HCT116 (cell line): ENCODE results near the gene RILPL1. TPM values are rescaled to one million over a fixed set of nuclear protein-coding genes. Genes with fewer than 3 reads are reported as not detected.

Experiments
- ATAC-seq: fragments of 200-7000 bp; cut with Tn5 transposase; 2 replicates; pipeline ENCODE4 v1.9.1; 2020; ENCODE audit warnings: mild to moderate bottlenecking, moderate library complexity
- BruUV-seq: library from RNA; stranded (reverse); fragments of 400-500 nt; replicated peaks from 2 replicates; lab custom pipeline; 2021; lab: Mats Ljungman, UMichigan
- CTCF ChIA-PET: fragments of 300-600 bp; sonication (Branson Sonifier 250); formaldehyde crosslinking; loops from one replicate; lab custom pipeline; 2021; ENCODE audit warnings: antibody characterized with exemption; lab: Charles Lee
- POLR2A ChIA-PET: fragments of 300-600, 350-600 bp; sonication (Branson Sonifier 250); formaldehyde crosslinking; loops from one replicate; lab custom pipeline; 2021; ENCODE audit warnings: antibody characterized with exemption; lab: Charles Lee
- RAD21 ChIA-PET, 2 experiments: fragments of 300-600 bp; sonication (Branson Sonifier 250); formaldehyde crosslinking; loops; one replicate each; lab custom pipeline; 2023; ENCODE audit warnings: low total read pairs in 2 of 2; ENCODE audit not compliant: uncharacterized antibody in 2 of 2, unreplicated experiment in 2 of 2, low non-redundant PET in 1 of 2; lab: Charles Lee
- DNase-seq: peaks from one replicate; pipeline ENCODE4 v3.0.0-alpha.2; 2010; ENCODE audit warnings: low read depth, low spot score
- H2AFZ ChIP-seq: fragments of 200-600 bp; shearing (Covaris generic), sonication (generic); 2 replicates; pipeline ENCODE4 v1.6.1; 2017; ENCODE audit warnings: low read depth, mixed run types, mixed read lengths, antibody characterized with exemption, low read length; ENCODE audit not compliant: poor library complexity, severe bottlenecking
- H3K27ac ChIP-seq: 2 replicates; pipeline ENCODE4 v1.5.1; 2012; ENCODE audit warnings: low read depth, low read length
- H3K27me3 ChIP-seq: fragments of 200-600 bp; sonication (generic); 2 replicates; pipeline ENCODE4 v1.6.1; 2016; ENCODE audit warnings: mixed run types, low read length, mixed read lengths; ENCODE audit not compliant: insufficient read depth
- H3K36me3 ChIP-seq, 2 experiments: fragments of 200-500 bp in 1 of 2; fragments of 200-600 bp in 1 of 2; sonication (Bioruptor generic) in 1 of 2; sonication (generic) in 1 of 2; 2 replicates each; pipeline versions ENCODE4 v1.5.1 to v1.6.1; 2014 to 2016; ENCODE audit warnings: low read length in 2 of 2, inconsistent platforms in 1 of 2, mixed read lengths in 1 of 2, mixed run types in 1 of 2; ENCODE audit not compliant: insufficient read depth in 2 of 2, control insufficient read depth in 1 of 2
- H3K4me1 ChIP-seq, 2 experiments: fragments of 200-600 bp in 1 of 2; sonication (generic) in 1 of 2; 2 replicates each; pipeline versions ENCODE4 v1.5.1 to v1.6.1; 2012 to 2017; ENCODE audit warnings: low read length in 2 of 2, inconsistent platforms in 1 of 2, mild to moderate bottlenecking in 1 of 2, mixed read lengths in 1 of 2, mixed run types in 1 of 2, moderate library complexity in 1 of 2; ENCODE audit not compliant: insufficient read depth in 2 of 2, control insufficient read depth in 1 of 2
- H3K4me2 ChIP-seq: fragments of 200-600 bp; sonication (generic); 2 replicates; pipeline ENCODE4 v1.6.1; 2017; ENCODE audit warnings: mixed run types, low read length, mixed read lengths
- H3K4me3 ChIP-seq, 2 experiments: fragments of 200-600 bp in 1 of 2; sonication (generic) in 1 of 2; replicated peaks in 1 of 2; 2 replicates each; pipeline ENCODE4 v1.5.1; 2011 to 2016; ENCODE audit warnings: low read length in 2 of 2, control low read depth in 1 of 2, low read depth in 1 of 2, mild to moderate bottlenecking in 1 of 2, mixed read lengths in 1 of 2, mixed run types in 1 of 2
- H3K79me2 ChIP-seq: fragments of 200-600 bp; sonication (generic); 2 replicates; pipeline ENCODE4 v1.6.1; 2017; ENCODE audit warnings: mild to moderate bottlenecking, mixed run types, low read length, moderate library complexity, mixed read lengths; ENCODE audit not compliant: insufficient read depth
- H3K9ac ChIP-seq: fragments of 200-600 bp; sonication (generic); 2 replicates; pipeline ENCODE4 v1.6.1; 2016; ENCODE audit warnings: low read length, mixed read lengths
- H3K9me2 ChIP-seq: fragments of 200-600 bp; sonication (generic), shearing (Covaris generic); 2 replicates; pipeline ENCODE4 v1.6.1; 2017; ENCODE audit warnings: mixed run types, mild to moderate bottlenecking, moderate library complexity; ENCODE audit not compliant: insufficient read depth
- H3K9me3 ChIP-seq, 2 experiments: fragments of 200-500 bp in 1 of 2; fragments of 200-600 bp in 1 of 2; sonication (Bioruptor generic) in 1 of 2; sonication (generic) in 1 of 2; 2 replicates each; pipeline ENCODE4 v1.6.1; 2014 to 2017; ENCODE audit warnings: low read length in 2 of 2, mixed read lengths in 2 of 2, inconsistent platforms in 1 of 2, low read depth in 1 of 2, mild to moderate bottlenecking in 1 of 2, mixed run types in 1 of 2, moderate library complexity in 1 of 2; ENCODE audit not compliant: control insufficient read depth in 1 of 2, insufficient read depth in 1 of 2
- H4K20me1 ChIP-seq: fragments of 200-600 bp; sonication (generic), shearing (Covaris generic); 2 replicates; pipeline ENCODE4 v1.6.1; 2017; ENCODE audit warnings: mixed run types, mild to moderate bottlenecking, moderate library complexity; ENCODE audit not compliant: insufficient read depth
- JUND ChIP-seq: IDR thresholded peaks from 2 replicates; pipeline ENCODE4 v1.6.1; 2012
- MAX ChIP-seq: IDR thresholded peaks from 2 replicates; pipeline ENCODE4 v1.6.1; 2012
- POLR2AphosphoS5 ChIP-seq: IDR thresholded peaks from 2 replicates; pipeline ENCODE4 v1.6.1; 2011; ENCODE audit warnings: mild to moderate bottlenecking, low read depth, low read length, moderate library complexity
- SIN3A ChIP-seq: IDR thresholded peaks from 2 replicates; pipeline ENCODE4 v1.6.1; 2012; ENCODE audit warnings: low read depth
- SP1 ChIP-seq: IDR thresholded peaks from 2 replicates; pipeline ENCODE4 v1.6.1; 2012; ENCODE audit warnings: low read depth
- SRF ChIP-seq: IDR thresholded peaks from 2 replicates; pipeline ENCODE4 v1.6.1; 2012; ENCODE audit warnings: low read depth
- YY1 ChIP-seq: IDR thresholded peaks from 2 replicates; pipeline ENCODE4 v1.6.1; 2011; ENCODE audit warnings: low read length, low read depth, moderate library complexity, mild to moderate bottlenecking; ENCODE audit not compliant: insufficient replicate concordance; ENCODE audit errors: extremely low read depth
- ZBTB33 ChIP-seq: IDR thresholded peaks from 2 replicates; pipeline ENCODE4 v1.6.1; 2011; ENCODE audit warnings: mild to moderate bottlenecking, low read length, moderate library complexity; ENCODE audit not compliant: insufficient replicate concordance; ENCODE audit errors: extremely low read depth
- intact Hi-C: fragments of 100-400 bp; cut with micrococcal nuclease; formaldehyde crosslinking; loops from 2 replicates; pipeline ENCODE4 v1.10.0; 2022
- total RNA-seq: library from RNA; stranded (reverse); gene quantifications from one replicate; pipeline ENCODE4 v1.2.1, GENCODE V29; 2021; ENCODE audit not compliant: unreplicated experiment

The RILPL1 gene
- total RNA-seq, 1 experiment from 2014 or later: 11.8 TPM

- ChIA-PET RAD21 (no interaction called here), POLR2A (no interaction called here), CTCF (no interaction called here)
- Histone ChIP-seq H4K20me1 (no peaks in the 10 kb centered on the region), H3K27ac (no peak overlapping the region), H3K36me3 (no peaks in the 10 kb centered on the region; a peak in 1 of 4 replicates), H2AFZ (no peak overlapping the region), H3K9me2 (no peaks in the 10 kb centered on the region), H3K4me1 (no peaks in the 10 kb centered on the region), H3K9me3 (no peaks in the 10 kb centered on the region), H3K4me2 (no peak overlapping the region), H3K79me2 (no peaks in the 10 kb centered on the region)
- ATAC-seq: no peak
- intact Hi-C loops: no loop called here
- no TSS peak for BruUV-seq
- DNase-seq: no peak
- TF ChIP-seq SIN3A (no peak), JUND (no peak), SRF (no peak), YY1 (no peak), MAX (no peak), SP1 (no peak), ZBTB33 (no peak), POLR2AphosphoS5 (no peak)
- TF ChIP-seq, all 23 proteins: peak for 0
- Histone ChIP-seq H3K27me3 (no peaks in the 10 kb centered on the region), H3K4me3 (no peak overlapping the region), H3K9ac (no peak overlapping the region)
These were observed 53.9 kb downstream of the RILPL1 start for GRCh38 chr12:123479442-123480180.
